ENCODE results near the gene ACSM2B.
"Not testable (repeated sequence)": the region's sequence is repeated elsewhere in the genome, so short reads cannot be mapped to it uniquely, and the experiment has no call there.

Gene ACSM2B

GRCh38 chr16:20576145-20576544, at the start of gene ACSM2B:
Gene ACSM2B, minus strand, starts transcription at chr16:20576367. Its CDS starts 11,522 bp downstream, at chr16:20564845.
- not testable (repeated sequence) for DNase-seq (ENCODE audit: low spot score)

GRCh38 chr16:20624882-20625807, 49.0 kb upstream of the ACSM2B start:
- DNase-seq (ENCODE audit: low spot score), result no peak

- DNase-seq (ENCODE audit: low spot score), result no peak
These were observed 48.0 kb upstream of the ACSM2B start for GRCh38 chr16:20624205-20624604.

DNA sequence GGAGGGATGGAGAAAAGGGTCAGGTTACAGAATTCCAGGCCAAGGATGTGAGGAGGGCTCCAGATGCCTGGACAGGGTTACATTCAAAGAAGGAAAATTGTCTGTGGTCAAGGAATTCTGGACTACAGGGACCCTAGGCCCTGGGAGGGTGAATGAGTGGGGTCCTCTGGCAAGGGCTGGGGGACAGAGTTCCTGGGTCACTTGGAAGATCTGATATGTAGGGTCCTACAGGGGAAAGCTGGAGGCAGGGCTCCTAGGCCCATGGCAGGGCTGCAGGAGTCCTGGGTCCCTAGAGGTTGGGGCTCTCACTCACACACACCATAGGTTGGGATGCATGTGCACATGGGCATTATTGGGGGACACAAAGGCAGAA, 46.3 kb upstream of the ACSM2B start:
- DNase-seq (ENCODE audit: low spot score), result no peak

GRCh38 chr16:20621406-20621805, 45.2 kb upstream of the ACSM2B start:
- no peak for DNase-seq (ENCODE audit: low spot score)

DNA sequence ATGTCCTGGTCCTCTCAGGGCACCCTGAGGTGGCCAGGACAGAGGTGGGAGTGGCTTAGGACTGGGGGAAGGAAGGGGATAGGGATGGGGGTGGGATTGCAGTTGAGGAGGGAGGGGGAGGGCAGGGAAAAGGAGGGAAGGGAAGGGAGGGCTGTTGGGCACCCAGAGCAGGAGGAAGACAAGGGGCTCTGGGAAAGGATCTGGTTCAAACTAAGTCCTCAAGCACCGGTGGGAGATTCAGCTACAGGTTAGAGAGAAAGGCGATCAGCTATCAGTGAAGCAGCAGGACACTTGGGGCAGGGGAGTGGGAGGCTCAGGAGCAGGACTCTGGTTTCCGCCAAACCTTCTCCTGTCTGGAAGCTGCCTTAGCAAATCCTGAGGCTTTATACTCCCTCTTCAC, 44.6 kb upstream of the ACSM2B start:
- DNase-seq (ENCODE audit: low spot score), result no peak

- no peak for DNase-seq (ENCODE audit: low spot score)
These were observed 43.8 kb upstream of the ACSM2B start for GRCh38 chr16:20620003-20620402.

DNA sequence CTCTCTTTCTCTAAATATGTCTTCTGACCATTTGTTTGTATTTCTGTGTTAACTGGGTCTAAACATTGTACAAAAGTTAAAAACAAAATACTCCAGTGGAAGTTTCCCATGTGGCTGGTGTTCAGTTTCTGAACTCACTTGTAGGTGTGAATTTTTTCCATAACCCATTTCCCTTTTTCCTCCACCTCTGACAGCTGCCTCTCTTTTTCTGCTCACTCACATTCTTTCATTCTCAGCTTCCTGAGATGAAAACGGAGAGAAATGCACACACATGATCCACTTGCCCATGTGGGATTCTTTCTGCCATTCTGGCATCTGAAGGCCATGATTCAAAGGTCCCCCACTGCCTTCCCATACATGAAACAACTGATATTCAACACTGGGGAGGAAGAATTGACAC, 41.1 kb upstream of the ACSM2B start:
- no peak for DNase-seq (ENCODE audit: low spot score)

DNA sequence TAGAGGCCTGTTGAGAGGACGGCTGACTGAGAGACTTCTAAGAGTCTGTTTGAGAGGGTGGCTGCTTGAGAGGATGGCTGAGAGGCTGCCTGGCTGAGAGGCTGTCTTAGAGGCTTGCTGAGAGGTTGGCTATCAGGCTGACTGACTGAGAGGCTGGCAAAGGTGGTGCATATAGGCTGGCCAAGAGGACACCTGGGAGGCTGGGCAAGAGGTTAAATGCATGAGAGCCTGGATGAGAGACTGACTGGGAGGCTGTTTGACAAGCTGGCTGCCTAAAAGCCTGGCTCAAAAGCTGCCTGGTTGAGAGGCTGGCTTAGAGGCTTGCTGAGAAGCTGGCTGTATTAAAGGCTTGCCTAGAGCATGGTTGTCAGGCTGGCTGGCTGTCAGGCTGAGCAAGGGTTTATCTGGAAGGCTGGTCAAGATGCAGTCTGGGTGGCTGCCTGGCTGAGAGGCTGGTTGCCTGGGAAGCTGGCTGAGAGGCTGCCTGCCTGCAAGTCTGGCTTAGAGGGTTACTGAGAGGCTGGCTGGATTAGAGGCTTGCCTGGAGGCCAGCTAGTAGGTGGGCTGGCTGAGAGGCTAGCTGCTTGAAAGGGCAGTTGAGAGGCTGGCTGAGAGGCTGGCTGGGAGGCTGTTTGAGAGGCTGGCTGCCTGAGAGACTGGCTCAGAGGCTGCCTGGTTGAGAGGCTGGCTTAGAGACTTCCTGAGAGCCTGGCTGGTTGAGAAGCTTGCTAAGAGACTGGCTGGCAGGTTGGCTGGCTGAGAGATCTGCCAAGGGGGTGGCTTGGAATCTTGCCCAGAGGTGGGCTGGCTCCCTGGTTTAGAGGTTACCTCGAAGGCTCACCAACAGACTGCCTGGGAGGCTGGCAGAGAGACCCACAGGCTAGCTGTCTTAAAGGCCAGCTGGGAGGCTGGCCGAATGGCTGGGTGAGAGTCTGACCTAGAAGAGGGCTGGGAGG, 38.3 kb upstream of the ACSM2B start:
- DNase-seq (ENCODE audit: low spot score), result no peak

DNA sequence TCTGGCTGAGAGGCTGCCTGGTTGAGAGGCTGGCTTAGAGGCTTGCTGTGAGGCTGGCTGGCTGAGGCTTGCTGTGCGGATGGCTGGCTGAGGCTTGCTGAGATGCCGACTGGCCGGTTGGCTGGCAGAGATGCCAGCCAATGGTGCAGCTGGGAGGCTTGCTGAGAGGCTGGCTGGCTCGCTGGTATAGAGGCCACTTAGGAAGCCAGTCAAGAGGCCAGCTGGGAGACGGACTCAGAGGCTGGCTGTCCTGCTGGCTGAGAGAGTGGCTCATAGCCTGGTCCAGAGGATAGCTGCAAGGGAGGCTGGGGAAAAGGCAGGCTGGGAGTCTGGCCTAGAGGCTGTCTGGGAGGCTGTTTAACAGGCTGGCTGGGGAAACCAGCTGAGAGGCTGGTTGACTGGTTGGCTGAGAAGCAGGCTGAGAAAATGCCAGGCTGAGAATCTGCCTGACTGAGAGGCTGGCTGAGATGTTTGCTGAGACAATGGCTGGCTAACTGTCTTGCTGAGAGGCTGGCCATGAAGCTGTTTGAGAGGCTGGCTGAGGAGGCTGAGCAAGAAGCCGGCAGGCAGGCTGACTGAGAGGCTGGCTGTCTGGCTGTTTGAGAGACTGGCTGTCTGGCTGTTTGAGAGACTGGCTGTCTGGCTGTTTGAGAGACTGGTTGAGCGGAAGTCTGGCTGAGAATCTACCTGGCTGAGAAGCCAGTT, 37.5 kb upstream of the ACSM2B start:
- DNase-seq (ENCODE audit: low spot score), result no peak

- no peak for DNase-seq (ENCODE audit: low spot score)
These were observed 36.6 kb upstream of the ACSM2B start for GRCh38 chr16:20612551-20613480.

DNA sequence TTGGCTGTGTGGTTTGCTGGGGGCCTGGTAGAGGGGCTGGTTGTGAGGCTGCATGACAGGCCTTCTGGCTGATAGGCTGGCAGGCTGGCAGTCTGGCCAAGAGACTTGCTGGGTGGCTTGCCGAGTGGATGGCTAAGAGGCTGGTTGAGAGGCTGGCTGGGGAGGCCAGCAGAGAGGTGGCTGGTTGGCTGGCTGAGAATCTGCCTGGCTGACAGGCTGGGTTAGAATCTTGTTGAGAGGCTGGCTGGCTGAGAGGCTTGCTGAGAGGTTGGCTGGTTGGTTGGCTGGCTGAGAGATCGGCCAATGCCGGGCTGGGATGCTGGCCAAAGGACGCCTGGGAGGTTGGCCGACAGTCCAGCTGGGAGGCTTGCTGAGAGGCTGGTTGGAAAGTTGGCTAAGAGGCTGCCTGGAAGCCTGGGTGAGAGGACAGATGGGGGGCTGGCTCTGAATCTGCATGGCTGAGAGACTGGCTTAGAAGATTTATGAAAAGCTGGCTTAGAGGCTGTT, 35.9 kb upstream of the ACSM2B start:
- no peak for DNase-seq (ENCODE audit: low spot score)

GRCh38 chr16:20611350-20611902, 35.3 kb upstream of the ACSM2B start:
- no peak for DNase-seq (ENCODE audit: low spot score)

DNA sequence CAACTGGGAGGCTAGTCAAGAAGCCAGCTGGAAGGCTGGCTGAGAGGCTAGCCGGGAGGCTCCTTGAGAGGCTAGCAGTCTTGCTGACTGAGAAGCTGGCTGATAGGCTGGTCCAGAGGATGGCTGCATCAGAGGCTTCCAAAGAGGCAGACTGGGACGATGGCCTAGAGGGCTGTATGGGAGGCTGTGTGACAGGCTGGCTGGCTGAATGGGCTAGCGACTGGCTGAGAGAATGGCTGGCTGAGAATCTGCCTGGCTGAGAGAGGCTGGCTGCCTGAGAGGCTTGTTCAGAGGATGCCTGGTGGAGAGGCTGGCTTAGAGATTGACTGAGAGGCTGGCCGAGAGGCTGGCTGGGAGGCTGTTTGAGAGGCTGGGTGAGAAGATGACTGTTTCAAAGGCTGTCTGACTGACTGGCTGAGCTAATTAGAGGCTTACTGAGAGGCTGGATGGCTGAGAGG, 34.8 kb upstream of the ACSM2B start:
- no peak for DNase-seq (ENCODE audit: low spot score)

DNA sequence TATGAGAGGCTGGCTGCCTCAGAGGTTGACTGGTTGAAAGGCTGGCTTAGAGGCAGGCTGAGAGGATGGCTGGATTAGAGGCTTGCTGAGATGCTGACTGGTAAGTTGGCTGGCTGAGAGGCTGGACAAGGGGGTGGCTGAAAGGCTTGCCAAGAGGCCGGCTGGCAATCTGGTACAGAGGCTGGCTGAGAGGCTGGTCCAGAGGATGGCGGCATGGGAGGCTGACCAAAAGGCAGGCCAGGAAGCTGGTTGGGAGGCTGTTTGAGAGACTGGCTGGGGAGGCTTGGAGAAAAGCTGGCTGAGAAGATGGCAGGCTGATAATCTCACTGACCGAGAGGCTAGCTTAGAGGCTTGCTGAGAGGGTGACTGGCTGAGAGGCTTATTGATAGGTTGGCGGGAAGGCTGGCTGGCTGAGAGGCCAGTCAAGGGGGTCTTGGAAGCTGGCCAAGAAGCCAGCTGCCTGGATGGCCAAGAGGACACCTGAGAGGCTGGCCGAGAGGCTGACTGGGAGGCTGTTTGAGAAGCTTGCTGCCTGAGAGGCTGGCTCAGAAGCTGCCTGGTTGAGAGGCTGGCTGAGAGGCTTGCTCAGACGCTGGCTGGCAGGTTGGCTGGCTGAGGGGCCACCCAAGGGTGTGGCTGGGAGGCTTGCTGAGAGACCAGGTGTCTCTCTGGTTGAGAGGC, 34.2 kb upstream of the ACSM2B start:
- DNase-seq (ENCODE audit: low spot score), result no peak

- DNase-seq (ENCODE audit: low spot score), result not testable (repeated sequence)
These were observed 26.0 kb upstream of the ACSM2B start for GRCh38 chr16:20602205-20602604.

DNA sequence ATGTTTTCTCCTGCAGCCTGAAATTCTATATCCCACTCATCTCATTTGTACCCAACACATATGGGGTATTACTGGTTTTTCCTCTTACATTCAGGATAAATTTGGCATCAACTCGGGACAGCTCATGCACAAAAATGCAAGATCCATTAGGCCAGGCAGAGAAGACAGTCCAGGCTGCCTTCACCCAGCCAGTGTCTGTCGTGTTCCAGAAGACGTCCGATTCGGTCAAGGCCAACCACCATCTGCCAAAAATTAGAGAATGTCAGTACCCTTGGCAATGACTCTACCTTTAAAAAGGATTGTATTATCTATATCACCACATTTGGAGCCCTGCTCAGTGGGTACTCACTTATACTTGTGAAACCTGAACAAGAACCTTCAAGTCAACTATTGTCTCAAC, 23.3 kb upstream of the ACSM2B start:
- not testable (repeated sequence) for DNase-seq (ENCODE audit: low spot score)

DNA sequence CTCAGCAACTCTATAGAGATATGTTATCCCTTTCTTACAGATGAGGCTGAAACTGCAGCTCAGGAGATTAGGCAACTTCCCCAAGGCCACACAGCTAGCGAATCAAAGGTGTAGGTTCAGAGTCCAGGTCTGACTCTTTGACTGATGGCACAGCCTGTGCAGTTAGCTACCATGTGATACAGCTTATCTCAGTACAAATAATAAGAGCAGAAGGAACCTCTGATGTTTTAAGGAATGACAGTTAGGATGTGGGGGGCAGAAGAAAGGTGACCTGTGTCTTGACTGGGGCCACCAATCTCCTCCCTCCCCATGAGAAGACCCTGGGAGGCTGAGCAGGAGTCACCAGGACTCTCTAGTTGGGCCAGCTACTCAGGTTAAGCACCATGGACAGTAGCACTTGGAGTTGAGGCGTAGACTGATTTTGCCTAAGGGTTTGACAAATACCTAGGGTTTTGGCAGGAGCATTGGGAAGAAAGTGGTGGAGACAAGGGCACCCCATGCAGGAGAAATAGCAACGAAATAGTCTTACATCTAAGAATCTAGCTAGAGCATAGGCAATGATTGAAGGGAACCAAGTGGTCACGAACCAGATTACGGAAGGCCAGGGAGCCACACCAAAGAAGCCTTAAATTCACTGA, 22.8 kb upstream of the ACSM2B start:
- no peak for DNase-seq (ENCODE audit: low spot score)

- not testable (repeated sequence) for DNase-seq (ENCODE audit: low spot score)
These were observed 19.5 kb upstream of the ACSM2B start for GRCh38 chr16:20595694-20596093.
